GM23338 (cell line): ENCODE measurements around the gene RBM42.

ENCODE experiments used
- CTCF ChIP-seq, 2 experiments: fragments of 200-600 bp in 1 of 2; sonication (generic) in 1 of 2; conservative IDR thresholded peaks; 2 replicates each; pipeline versions ENCODE4 v1.5.1 to v1.6.1; 2016 to 2017; ENCODE audit warnings: antibody characterized with exemption in 2 of 2, low read depth in 2 of 2, mild to moderate bottlenecking in 2 of 2, moderate library complexity in 1 of 2
- EZH2 ChIP-seq: fragments of 200-600 bp; sonication (generic); IDR thresholded peaks from one replicate; pipeline ENCODE4 v1.8.0; 2017; ENCODE audit warnings: antibody characterized with exemption, mild to moderate bottlenecking, low read depth; ENCODE audit not compliant: unreplicated experiment
- JUNB ChIP-seq: IDR thresholded peaks from one replicate; pipeline ENCODE4 v1.6.1; 2016; ENCODE audit warnings: antibody characterized with exemption; ENCODE audit not compliant: unreplicated experiment
- POLR2AphosphoS5 ChIP-seq: IDR thresholded peaks from 2 replicates; pipeline ENCODE4 v1.6.1; 2016; ENCODE audit warnings: antibody characterized with exemption, low read depth
- STAT1 ChIP-seq: IDR thresholded peaks from one replicate; pipeline ENCODE4 v1.6.1; 2016; ENCODE audit warnings: antibody characterized with exemption; ENCODE audit not compliant: unreplicated experiment
- ZNF462 ChIP-seq: fragments of 250-450 bp; sonication (Bioruptor Pico); IDR thresholded peaks from 2 replicates; pipeline ENCODE4 v1.5.0; 2020; ENCODE audit warnings: mild to moderate bottlenecking, moderate library complexity

GRCh38 chr19:35642312-35642711 is 13.5 kb downstream of the RBM42 start:
- no peak for TF ChIP-seq EZH2
- no peak for TF ChIP-seq CTCF (conservative IDR thresholded peaks at IDR 0.05; ENCODE audit: low read depth in 2 of 2)
- no peak for TF ChIP-seq ZNF462
- TF ChIP-seq POLR2AphosphoS5, result no peak
- no peak for TF ChIP-seq JUNB
- no peak for TF ChIP-seq STAT1
